Stimulated activated CD8-positive, alpha-beta memory T cell treated with anti-CD3 and anti-CD28 coated beads, Interleukin-7, amount 100 ng/mL, for 48 hours (primary cell): Measurements from ENCODE around the gene C2orf92.
A peak's percentile ranks its signal among the peaks of the same experiment; 100 is the strongest.

ENCODE experiments used
- DNase-seq, 2 donors: peaks; one replicate each; pipeline ENCODE4 v3.0.0-alpha.2; 2020; ENCODE audit warnings: low read depth in 1 of 2; ENCODE audit errors: extremely low read depth in 1 of 2

Gene C2orf92

DNA sequence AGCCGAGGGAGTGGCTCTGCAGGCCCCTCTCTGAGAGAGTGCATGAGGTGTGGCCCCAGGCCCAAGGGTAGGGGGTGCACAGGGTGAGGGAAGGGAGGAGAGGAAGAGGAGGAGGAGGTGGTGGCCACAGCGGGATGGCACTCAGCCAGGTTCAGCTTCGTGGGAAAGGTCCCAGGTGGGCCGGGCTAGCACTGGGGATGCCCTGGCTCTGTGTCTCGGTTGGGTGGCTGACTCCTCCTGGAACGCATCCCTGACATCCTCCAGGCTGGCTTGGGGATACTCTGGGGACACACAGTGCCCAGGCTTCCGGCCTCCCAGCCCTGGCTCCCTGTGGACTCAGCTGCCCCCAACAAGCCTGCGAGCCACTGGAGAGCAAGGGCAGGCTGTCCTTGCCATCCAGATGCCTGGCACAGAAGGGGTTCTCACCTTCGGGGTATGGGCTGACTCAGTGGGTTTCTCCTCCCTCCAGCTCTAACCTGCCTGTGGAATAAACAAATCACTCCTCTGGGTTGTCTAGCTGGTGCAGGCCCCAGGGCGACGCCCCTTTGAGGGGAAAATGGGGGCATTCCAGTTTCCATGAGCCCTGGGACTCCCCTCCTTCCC, 43.3 kb downstream of the C2orf92 start:
- peak in 1 of 2 donors; percentile 39 for DNase-seq

DNA sequence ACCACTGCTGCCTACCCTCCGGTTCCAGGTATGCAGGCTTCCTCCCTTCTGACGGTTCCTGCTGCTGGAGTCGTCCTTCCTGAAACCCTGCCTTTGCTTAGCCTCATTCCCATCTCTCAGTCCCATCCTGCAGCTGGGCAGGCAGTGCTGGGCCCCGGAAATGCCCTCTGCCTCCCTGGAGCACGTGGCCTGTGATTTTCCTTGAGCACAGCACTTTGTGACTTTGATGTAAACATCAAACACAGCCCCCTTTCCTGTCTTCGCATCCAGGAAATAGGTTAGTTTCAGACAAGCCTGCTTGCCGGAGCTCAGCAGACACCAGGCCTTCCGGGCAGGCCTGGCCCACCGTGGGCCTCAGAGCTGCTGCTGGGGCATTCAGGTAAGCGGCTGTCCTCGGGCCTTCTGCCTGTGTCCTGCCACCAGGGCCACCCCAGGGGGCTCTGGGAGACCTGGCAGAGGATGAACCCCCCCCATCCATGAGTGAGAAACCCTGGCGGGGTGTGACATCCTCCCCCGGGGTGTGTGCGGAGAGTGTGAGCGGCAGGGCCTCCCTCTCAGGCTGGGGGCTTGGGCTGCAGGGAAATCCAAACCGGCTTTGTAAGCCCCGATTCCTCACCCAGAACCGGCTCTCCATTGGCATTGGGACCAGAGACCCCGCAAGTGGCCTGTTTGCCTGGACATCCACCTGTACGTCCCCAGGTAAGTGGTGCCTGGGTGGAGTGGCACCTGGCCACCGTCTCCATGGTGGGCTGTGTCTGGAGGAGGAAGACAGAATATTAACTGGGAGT, 44.0 kb downstream of the C2orf92 start, which contains the start of gene ZAP70:
Gene ZAP70 (plus strand): TSS at position 281 of the 788 bp plus-strand sequence. CDS start 10,461 bp downstream, outside the sequence.
- DNase-seq, result peak in 1 of 2 donors; percentile 33

DNA sequence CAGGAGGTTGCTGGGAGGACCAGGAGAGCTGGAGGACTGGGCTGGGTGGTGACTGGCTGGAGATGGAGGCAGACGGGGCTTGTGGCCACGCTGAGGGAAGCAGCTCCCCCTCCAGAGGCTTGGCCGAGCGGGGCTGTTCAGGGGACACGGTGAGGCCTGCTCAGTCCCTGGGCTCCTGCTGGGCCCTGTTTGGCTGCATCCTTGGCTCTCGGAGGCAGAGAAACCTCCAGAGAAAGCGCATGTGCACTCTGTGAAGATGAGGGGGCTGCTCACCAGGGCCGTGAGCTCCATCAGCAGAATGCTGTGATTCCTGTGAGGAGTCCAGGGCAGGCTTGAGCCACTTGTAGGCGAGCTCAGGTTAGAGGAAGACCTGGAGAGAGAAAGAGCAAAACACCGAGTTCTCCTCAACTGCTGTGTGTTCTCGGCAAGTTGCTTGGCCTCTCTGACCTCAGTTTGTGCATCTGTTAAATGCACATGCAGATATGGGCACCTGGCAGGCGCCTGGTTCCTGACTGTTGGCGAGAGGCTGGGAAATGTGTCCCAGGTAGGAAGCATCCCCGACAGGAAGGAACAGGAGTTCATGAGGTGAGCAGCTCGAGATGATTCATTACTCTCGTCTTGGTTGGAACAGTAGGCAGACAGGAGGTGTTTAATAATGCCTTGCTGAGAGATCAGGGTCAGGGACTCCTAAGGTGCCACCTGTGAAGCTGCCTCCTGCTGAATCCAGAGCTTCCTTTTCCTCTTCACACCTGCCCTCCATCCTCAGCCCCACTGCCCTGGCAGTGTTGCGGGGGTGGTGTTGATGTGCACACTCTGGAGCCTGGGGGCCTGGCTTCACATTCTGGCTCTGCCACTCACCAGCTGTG, 44.8 kb downstream of the C2orf92 start:
- no peak for DNase-seq

DNA sequence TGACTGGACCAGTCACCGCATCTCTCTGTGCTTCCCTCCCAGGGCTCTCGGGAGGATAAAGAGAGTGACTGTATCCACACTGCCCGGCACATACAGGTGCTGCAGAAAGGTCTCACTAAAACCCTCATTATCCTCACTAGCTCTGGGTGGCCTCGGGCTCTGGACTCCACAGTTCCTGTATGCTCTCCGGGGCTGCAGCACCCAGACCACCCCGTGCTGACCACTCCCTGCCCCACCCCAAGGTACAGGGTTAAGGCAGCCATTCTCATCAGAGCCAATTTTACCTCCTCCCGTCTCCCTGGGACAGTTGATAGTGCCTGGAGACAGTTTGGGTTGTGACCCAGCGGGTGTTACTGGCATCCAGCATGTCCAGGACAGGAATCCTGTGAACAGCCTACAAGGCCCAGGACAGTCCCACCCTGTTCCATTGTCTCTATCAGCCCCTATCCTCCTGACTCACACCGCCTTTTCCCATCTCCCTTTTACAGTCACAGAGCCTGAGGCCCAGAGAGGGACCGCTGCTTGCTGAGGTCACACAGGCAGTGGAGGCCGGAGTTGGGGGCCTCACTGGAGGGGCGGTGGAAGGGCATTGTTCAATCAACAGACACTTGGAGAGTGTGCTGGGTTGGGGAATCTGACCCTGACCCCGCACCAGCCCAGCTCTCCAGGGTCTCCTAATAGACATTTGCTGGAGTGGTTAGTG, 45.6 kb downstream of the C2orf92 start:
- no peak for DNase-seq

DNA sequence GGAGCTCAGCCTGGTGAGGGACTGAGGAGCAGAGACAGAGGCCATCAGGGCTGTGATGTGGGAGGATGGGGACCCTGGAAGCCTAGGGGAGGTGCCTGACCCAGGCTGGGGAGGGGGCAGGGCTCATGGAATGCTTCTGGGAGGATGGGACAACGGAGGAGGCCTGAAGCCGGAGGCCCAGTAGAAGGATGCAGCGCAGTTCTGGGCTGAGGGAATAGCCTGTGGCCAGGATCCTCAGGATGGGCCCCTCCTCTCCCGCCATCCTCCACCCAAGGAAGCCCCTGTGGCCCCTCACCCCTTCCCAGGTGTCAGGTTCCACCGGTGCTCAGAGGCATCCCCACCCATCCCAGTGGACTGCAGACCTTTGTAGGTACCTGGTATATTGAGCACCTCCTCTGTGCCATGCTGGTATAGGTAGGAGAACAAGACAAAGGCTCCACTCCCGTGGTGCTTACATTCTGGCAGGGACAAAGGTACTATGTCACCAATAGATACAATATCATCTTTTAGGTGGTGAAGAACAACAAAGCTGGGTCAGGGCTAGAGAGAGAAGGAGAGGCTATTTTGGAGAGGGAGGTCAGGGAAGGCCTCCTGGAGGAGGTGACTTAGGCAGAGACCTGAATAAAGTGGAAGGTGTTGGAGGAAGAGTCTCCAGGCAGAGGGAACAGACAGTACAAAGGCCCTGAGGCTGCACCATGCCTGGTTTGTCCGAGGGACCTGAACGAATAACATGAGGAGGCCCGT, 46.6 kb downstream of the C2orf92 start:
- DNase-seq, result no peak

DNA sequence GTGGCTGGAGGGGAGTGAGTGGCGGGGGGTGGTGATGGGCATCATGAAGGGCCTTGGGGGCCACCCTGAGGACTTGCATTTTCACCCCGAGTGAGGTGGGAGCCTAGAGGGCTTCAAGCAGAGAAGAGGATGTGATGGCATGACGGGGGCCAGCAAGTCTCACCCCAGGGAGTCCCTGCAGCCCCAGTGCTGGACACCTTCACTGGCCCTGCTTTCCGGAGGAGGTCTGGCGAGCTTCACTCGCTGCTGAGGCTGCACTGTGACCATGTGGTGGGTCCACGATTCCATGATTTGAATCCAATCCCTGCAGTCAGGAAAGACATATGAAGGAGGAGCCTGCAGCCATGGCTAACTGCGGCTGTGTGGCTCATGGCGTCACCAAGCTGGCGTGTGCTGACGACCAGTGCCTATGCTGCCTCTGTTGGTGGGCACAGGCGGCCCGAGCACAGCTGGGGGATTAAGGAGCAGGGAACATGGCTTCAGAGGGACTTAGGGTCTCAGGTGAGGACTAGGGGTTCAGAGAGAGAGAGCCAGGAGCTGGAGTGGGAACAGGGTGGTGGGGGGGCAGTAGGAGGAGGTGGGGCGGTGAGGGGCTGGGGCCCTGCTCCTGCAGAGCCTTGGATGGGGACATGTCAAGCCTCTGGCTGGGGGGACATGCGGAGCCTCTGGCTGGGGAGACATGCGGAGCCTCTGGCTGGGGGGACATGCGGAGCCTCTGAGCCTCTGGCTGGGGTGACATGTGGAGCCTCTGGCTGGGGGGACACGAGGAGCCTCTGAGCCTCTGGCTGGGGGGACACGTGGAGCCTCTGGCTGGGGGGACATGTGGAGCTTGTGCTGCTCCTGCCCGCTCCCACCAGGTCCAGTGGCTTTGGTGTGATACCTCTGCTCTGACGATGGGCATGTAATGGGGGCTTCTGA, 47.4 kb downstream of the C2orf92 start:
- no peak for DNase-seq

DNA sequence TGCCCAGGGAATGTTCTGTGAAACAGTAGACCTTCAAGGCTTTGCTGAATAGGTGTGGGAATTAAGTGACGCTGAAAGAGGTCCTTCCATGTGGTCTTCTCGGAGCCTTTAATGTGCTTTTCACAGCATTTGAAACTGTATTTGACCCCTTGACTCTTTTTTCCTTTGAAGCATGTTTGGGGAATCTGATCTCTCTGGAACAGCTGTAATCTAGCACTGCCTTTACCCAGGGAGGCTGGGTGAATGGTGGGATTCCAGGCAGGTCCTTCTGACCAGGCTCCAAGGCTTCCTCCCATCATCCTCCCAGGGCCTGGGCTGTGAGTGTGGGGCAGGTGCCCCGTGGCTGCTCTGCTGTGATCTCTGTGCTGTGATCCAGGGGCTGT, 48.1 kb downstream of the C2orf92 start:
- no peak for DNase-seq

DNA sequence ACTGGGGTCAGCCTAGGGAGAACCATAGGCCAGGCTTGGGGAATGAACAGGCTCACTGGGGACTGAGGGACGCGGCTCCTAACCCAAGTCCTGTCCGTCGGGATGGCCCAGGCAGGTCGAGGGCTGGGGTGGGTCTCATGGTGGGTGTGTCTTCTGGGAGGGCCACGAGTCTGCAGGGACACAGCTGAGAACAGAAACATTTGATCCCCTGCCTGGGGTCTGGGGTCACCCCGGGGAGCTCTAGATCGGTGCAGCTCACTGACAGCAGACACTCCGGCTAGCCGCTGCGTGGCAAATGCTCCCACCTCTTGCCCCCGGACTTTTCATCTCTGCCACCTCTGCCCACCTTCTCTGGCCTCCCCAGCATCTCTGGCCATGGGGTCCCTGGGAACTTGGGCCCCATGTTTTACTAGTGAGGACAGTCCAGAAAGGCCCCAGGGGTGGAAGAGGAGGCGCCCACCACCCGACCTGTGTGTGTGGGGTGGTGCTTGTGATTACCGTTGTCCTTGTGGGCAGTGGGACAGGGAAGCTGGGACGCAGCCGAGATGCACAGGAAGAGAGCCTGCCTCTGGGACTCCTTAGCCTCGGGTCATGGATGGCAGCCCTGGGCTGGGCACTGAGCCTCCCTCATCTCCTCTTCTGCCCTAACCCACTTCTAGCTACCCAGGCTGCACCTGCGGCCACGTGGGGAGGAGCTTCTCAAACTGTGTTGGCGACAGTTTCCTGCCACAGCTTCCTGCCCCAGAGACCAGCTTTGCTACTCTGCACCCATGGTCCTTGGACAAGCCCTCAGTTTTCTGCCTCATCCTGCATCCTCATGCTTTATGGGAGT, 48.8 kb downstream of the C2orf92 start:
- DNase-seq, result peak in 1 of 2 donors; percentile 59

DNA sequence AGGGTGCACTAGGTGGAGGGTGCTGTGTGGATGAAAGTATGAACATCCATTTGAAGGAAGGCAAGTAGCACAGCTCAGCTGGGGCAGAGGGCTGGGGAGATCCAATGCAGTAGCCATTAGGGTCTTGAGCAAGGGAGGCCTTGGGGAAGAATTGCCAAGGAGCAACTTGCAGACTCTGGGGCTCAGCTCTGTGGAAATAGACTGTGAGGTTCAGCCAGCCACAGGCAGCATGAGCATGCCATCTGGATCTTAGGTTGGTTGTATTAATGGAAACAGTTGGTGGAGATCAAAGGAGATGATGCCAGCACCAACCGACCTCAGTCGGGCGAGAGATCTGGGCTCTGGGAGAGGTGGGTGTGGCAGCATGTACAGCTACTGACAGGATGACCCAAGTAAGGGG, 49.4 kb downstream of the C2orf92 start:
- DNase-seq, result no peak

DNA sequence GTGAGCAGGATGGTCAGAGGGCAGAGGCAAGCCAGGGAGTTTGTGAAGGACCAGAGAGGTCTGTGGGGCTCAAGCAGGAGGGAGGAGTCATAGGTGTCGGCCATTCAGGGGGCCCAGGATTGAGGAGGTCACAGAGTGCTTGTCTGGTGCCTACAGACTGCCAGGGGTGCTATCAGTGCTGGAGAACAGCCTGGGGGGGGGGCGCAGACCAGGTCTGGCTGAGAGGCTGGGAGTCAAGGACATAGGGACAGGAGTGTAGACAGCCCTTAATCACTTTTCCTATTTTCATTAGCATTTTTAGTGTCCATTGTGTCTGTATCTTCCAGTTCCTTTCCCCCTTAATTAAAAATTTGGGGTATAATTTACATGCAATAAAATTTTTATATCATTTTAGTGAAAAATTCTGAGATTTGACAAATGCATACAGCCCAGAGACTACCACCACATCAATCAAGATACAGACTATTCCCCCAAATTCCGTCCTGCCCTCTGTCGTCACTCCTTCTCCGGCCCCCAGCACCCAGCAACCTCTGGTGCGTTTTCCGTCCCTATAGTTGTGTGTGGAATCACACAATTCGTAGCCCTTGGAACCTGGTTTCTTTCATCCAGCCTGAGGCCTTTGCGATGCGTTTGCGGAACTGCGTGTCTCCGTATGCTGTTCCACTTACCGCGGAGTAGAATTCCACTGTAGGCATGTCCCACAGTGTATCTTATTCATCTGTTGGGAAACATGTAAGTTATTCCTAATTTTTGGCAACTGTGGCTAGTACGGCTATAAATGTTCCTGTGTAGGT, 50.0 kb downstream of the C2orf92 start:
- DNase-seq, result no peak

DNA sequence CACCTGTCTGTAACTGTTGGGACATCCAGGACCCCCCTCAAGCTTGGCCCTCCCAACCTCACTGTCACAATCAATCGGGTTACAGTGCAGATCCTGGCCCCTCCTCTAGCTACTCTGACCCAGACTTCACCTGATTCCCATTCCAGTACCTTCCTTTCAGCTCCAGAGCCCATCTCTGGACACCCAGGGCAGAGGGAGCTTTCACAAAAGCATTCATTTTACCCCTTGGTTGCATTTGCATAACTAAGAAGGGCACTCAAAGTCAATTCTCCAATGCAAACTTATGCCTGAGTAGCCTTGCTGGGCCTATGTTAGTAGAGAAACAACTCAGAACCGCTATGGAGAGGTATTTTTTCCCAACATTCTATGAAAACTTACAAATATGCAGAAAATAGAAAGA, 51.2 kb downstream of the C2orf92 start:
- DNase-seq, result no peak

DNA sequence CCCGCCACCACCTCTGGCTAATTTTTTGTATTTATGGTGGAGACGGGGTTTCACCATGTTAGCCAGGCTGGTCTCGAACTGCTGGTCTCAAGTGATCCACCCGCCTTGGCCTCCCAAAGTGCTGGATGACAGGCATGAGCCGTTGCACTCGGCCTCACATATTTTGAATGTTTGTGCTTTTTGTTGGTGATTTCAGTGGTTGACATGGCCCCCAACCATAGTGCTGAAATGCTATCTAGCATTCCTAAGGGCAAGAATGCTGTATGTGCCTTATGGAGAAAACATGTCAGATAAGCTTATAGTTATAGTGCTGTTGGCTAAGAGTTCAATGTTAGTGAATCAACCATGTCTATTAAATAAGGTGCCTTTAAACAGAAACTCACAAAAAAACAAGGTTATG, 52.7 kb downstream of the C2orf92 start:
- no peak for DNase-seq

DNA sequence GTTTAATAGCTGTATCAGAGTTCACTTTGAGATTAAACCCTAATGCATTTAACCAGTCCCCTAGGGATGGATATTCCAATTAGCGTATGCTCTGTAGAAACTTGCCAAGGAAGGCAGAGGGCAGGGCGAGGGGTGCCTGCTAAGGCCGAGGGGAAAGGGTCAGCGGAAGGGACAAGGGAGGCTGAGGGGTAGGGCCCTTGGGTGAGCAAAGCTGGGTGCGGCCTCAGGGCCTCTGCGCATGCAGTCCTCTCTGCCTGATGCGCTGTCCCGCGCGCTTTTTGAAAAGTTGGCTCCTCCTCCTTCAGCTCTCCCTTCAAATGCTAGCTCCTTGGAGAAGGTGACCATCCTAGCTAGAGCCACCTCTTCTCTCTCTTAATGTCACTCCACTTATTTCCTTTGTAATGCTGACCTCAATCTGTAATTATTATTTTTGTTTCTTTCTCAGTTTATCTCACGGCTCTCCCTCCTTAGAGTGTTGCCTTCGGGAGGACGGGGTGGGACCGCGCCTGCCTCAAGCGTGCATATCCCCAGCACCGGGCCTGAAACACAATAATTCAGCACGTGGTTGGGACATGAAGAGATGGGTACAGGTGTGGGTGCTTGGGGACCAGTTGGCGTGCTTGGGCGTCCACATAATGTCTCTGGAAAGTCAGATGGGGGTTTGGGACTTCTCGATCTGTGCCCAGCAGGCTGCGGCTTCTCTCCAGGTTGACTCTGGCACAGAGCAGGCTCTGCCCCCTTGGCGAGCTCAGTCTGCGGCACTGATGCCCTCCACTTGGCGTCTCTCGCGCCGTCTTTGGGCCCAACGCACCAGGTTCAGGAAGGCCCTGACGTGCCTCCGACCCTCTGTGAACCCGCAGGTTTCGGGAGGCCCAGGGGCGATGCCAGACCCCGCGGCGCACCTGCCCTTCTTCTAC, 53.9 kb downstream of the C2orf92 start:
- no peak for DNase-seq

DNA sequence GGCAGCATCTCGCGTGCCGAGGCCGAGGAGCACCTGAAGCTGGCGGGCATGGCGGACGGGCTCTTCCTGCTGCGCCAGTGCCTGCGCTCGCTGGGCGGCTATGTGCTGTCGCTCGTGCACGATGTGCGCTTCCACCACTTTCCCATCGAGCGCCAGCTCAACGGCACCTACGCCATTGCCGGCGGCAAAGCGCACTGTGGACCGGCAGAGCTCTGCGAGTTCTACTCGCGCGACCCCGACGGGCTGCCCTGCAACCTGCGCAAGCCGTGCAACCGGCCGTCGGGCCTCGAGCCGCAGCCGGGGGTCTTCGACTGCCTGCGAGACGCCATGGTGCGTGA, 54.5 kb downstream of the C2orf92 start:
- no peak for DNase-seq

DNA sequence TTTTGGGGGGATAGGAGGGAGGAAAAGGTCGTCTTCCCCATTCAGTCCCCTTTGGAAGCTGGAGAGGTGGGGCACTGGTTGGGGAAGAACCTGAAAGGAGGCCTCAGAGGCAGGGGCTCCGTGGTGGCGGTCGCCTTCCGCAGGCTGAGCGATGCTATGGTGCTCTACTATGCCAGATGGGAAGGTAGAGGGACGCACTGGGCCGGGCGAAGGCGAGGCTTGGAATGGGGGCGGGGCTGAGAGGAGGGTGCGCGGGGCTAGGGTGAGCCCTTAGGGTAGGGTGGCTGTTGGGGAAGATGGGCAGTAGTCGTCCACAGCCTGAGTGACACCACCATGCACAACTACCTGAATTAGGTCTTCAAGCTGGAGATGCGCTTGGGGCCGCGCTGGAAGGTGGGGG, 55.0 kb downstream of the C2orf92 start:
- DNase-seq, result no peak

DNA sequence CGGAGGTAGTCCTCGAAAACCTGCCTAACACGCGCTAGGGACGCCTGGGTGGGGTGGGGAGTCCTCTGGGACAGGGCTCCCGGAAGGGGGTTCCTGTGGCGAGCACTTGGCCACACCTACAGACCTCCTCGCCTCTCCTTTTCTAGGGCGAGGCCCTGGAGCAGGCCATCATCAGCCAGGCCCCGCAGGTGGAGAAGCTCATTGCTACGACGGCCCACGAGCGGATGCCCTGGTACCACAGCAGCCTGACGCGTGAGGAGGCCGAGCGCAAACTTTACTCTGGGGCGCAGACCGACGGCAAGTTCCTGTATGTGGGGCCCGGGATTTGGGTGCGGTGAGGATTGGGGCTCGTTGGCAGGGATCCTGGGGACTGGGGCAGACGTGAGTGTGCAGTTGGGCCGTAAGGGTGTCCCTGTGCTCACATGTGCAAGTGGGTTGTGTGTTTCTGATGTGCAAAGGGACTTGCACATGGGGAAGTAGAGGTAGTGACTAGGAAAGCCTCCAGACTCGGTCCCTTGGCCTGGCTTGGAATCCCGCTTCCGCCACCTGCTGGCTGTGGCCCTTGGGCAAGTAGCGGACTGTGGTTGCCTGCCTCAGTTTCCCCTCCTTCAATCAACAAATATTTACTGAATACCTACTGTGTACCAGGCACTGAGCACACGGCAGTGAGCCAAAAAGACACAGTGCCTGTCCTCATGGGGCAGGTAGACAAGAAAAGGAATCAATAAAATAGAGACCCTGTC, 55.6 kb downstream of the C2orf92 start:
- no peak for DNase-seq
